ENCODE results near the gene TGM5.
"Not testable (repeated sequence)": the region's sequence is repeated elsewhere in the genome, so short reads cannot be mapped to it uniquely, and the experiment has no call there.

Gene TGM5

GRCh38 chr15:43244092-43244491, 22.6 kb downstream of the TGM5 start:
- FAIRE-seq = no peak

GRCh38 chr15:43243020-43243645, 23.6 kb downstream of the TGM5 start:
- no peak for FAIRE-seq

GRCh38 chr15:43242616-43243015, 24.1 kb downstream of the TGM5 start:
- no peak for FAIRE-seq

GRCh38 chr15:43241100-43241499, 25.6 kb downstream of the TGM5 start:
- no peak for FAIRE-seq

GRCh38 chr15:43239732-43240491, 26.8 kb downstream of the TGM5 start:
- no peak for FAIRE-seq

GRCh38 chr15:43238671-43239131, 28.0 kb downstream of the TGM5 start:
- no peak for FAIRE-seq

- no peak for FAIRE-seq
Measured at GRCh38 chr15:43237842-43238470, 28.8 kb downstream of the TGM5 start.

- FAIRE-seq = no peak
Measured at GRCh38 chr15:43235536-43235935, 31.2 kb downstream of the TGM5 start.

GRCh38 chr15:43232289-43232874, 34.3 kb downstream of the TGM5 start:
- FAIRE-seq = no peak

- FAIRE-seq = no peak
Measured at GRCh38 chr15:43230640-43231115, 36.0 kb downstream of the TGM5 start.

GRCh38 chr15:43229977-43230376, 36.8 kb downstream of the TGM5 start:
- no peak for FAIRE-seq

- no peak for FAIRE-seq
Measured at GRCh38 chr15:43226436-43227305, 40.1 kb downstream of the TGM5 start.

GRCh38 chr15:43225950-43226255, 40.8 kb downstream of the TGM5 start:
- FAIRE-seq = not testable (repeated sequence)

- FAIRE-seq = no peak
Measured at GRCh38 chr15:43225201-43225949, 41.4 kb downstream of the TGM5 start.

GRCh38 chr15:43221422-43221821, 45.3 kb downstream of the TGM5 start:
- no peak for FAIRE-seq

- no peak for FAIRE-seq
Measured at GRCh38 chr15:43220991-43221403, 45.7 kb downstream of the TGM5 start, which contains the start of gene EPB42. EPB42 (minus strand) TSS chr15:43221018; CDS start chr15:43220825, 193 bp downstream.

GRCh38 chr15:43219929-43220928, 46.5 kb downstream of the TGM5 start:
- FAIRE-seq = no peak

GRCh38 chr15:43218908-43219706, 47.6 kb downstream of the TGM5 start:
- FAIRE-seq = no peak

- FAIRE-seq = no peak
Measured at GRCh38 chr15:43215961-43216360, 50.8 kb downstream of the TGM5 start.
